PC-9 (cell line): ENCODE data around the gene AMOT. TPM values are rescaled to one million over a fixed set of nuclear protein-coding genes. Genes with fewer than 3 reads are reported as not detected.

Source experiments
- BruUV-seq: library from RNA; stranded (reverse); fragments of 400-500 nt; replicated peaks from 2 replicates; lab custom pipeline; 2021; lab: Mats Ljungman, UMichigan
- CTCF ChIA-PET: fragments of 300-600 bp; sonication (Branson Sonifier 250); formaldehyde crosslinking; loops from one replicate; lab custom pipeline; 2022; ENCODE audit warnings: antibody characterized with exemption; lab: Charles Lee
- POLR2A ChIA-PET: fragments of 300-600 bp; sonication (Branson Sonifier 250); formaldehyde crosslinking; loops from one replicate; lab custom pipeline; 2022; ENCODE audit warnings: antibody characterized with exemption; ENCODE audit not compliant: unreplicated experiment; lab: Charles Lee
- DNase-seq, 2 experiments: peaks; one replicate each; pipeline versions ENCODE4 v3.0.0 to v3.0.0-alpha.2; 2015 to 2022; ENCODE audit warnings: mixed read lengths in 1 of 2
- H2AFZ ChIP-seq: fragments of 200-600 bp; sonication (generic); 2 replicates; pipeline ENCODE4 v1.8.1; 2017; ENCODE audit warnings: antibody characterized with exemption
- H3F3A ChIP-seq: fragments of 200-600 bp; sonication (generic); 2 replicates; pipeline ENCODE4 v1.8.1; 2017; ENCODE audit warnings: antibody characterized with exemption, mild to moderate bottlenecking, low read depth; ENCODE audit not compliant: insufficient read depth
- H3K27ac ChIP-seq: fragments of 200-600 bp; sonication (generic); 2 replicates; pipeline ENCODE4 v1.6.1; 2016; ENCODE audit warnings: mixed run types
- H3K27me3 ChIP-seq: fragments of 200-600 bp; sonication (generic); 2 replicates; pipeline ENCODE4 v1.6.1; 2016; ENCODE audit warnings: low read depth, mixed run types; ENCODE audit not compliant: insufficient read depth
- H3K36me3 ChIP-seq: fragments of 200-600 bp; sonication (generic); 2 replicates; pipeline ENCODE4 v1.6.1; 2016; ENCODE audit warnings: low read depth, mixed run types
- H3K4me1 ChIP-seq: fragments of 200-600 bp; sonication (generic); replicated peaks from 2 replicates; pipeline ENCODE4 v1.6.1; 2016; ENCODE audit warnings: mixed run types; ENCODE audit not compliant: insufficient read depth
- H3K4me2 ChIP-seq: fragments of 200-600 bp; sonication (generic); 2 replicates; pipeline ENCODE4 v1.6.1; 2017; ENCODE audit warnings: mixed run types
- H3K4me3 ChIP-seq: fragments of 200-600 bp; sonication (generic); 2 replicates; pipeline ENCODE4 v1.6.1; 2016; ENCODE audit warnings: mixed run types
- H3K79me2 ChIP-seq: fragments of 200-600 bp; sonication (generic); 2 replicates; pipeline ENCODE4 v1.6.1; 2017; ENCODE audit warnings: low read depth, mixed run types
- H3K9me2 ChIP-seq: fragments of 200-600 bp; sonication (generic); 2 replicates; pipeline ENCODE4 v1.8.1; 2017; ENCODE audit warnings: mild to moderate bottlenecking; ENCODE audit not compliant: insufficient read depth
- H3K9me3 ChIP-seq: fragments of 200-600 bp; sonication (generic); 2 replicates; pipeline ENCODE4 v1.8.1; 2016; ENCODE audit warnings: low read depth; ENCODE audit not compliant: insufficient read depth
- H4K20me1 ChIP-seq: fragments of 200-600 bp; sonication (generic); 2 replicates; pipeline ENCODE4 v1.8.1; 2017; ENCODE audit not compliant: insufficient read depth
- CTCF ChIP-seq: fragments of 200-600 bp; sonication (generic); conservative IDR thresholded peaks from 2 replicates; pipeline ENCODE4 v1.6.1; 2017; ENCODE audit warnings: mixed run types, antibody characterized with exemption, mild to moderate bottlenecking, moderate library complexity
- EZH2 ChIP-seq: fragments of 200-600 bp; sonication (generic); IDR thresholded peaks from 2 replicates; pipeline ENCODE4 v1.8.0; 2017; ENCODE audit warnings: antibody characterized with exemption, low read depth
- intact Hi-C: fragments of 100-400 bp; cut with micrococcal nuclease; formaldehyde crosslinking; loops from one replicate; pipeline ENCODE4 v1.10.0; 2022; ENCODE audit not compliant: unreplicated experiment
- total RNA-seq: library from RNA; stranded (reverse); gene quantifications from 2 replicates; pipeline ENCODE4 v1.2.3, GENCODE V29; 2021

The AMOT gene
- total RNA-seq, 1 experiment from 2014 or later: 88.0 TPM

GRCh38 chrX:112734290-112734689 lies 106.3 kb downstream of the AMOT start:
- no peaks in the 10 kb centered on the region for H3F3A ChIP-seq
- H3K4me1 ChIP-seq: no peaks in the 10 kb centered on the region
- ChIA-PET CTCF (no interaction called here), POLR2A (no interaction called here)
- BruUV-seq: no TSS peak
- no peak for DNase-seq
- H3K36me3 ChIP-seq: no peaks in the 10 kb centered on the region
- no peaks in the 10 kb centered on the region for H3K27me3 ChIP-seq
- no peaks in the 10 kb centered on the region for H4K20me1 ChIP-seq
- H3K9me3 ChIP-seq: no peaks in the 10 kb centered on the region
- H3K79me2 ChIP-seq: no peaks in the 10 kb centered on the region
- TF ChIP-seq EZH2 (no peak), CTCF (no peak)
- no peaks in the 10 kb centered on the region for H3K9me2 ChIP-seq
- intact Hi-C loops: no loop called here
- no peak overlapping the region for H3K27ac ChIP-seq
- no peak overlapping the region for H2AFZ ChIP-seq
- no peak overlapping the region for H3K4me3 ChIP-seq
- no peak overlapping the region for H3K4me2 ChIP-seq

GRCh38 chrX:112731793-112732192 lies 108.8 kb downstream of the AMOT start:
- H4K20me1 ChIP-seq: no peaks in the 10 kb centered on the region
- no peak overlapping the region for H3K4me2 ChIP-seq
- H3K27ac ChIP-seq: no peak overlapping the region
- no peak for DNase-seq
- H3K9me3 ChIP-seq: no peaks in the 10 kb centered on the region
- no peak overlapping the region for H3K4me3 ChIP-seq
- H3K36me3 ChIP-seq: no peaks in the 10 kb centered on the region
- ChIA-PET CTCF (no interaction called here), POLR2A (no interaction called here)
- no peak overlapping the region for H2AFZ ChIP-seq
- TF ChIP-seq EZH2 (no peak), CTCF (peak; percentile 59)
- intact Hi-C loops: no loop called here
- H3K4me1 ChIP-seq: no peaks in the 10 kb centered on the region
- no peaks in the 10 kb centered on the region for H3K27me3 ChIP-seq
- H3F3A ChIP-seq: no peaks in the 10 kb centered on the region
- no peaks in the 10 kb centered on the region for H3K79me2 ChIP-seq
- BruUV-seq: no TSS peak
- no peaks in the 10 kb centered on the region for H3K9me2 ChIP-seq

Other genes starting within 250 kb of the AMOT start
- not detected in 2 replicates for gene LHFPL1, start 160.9 kb downstream of the AMOT start, total RNA-seq